NCI-H2029 treated with DMSO at 0.1 percent for 48 hours (cell line): Measurements from ENCODE around the gene KLRG1.

Experiments used
- DNase-seq: peaks from one replicate; lab custom pipeline; 2025; lab: John Stamatoyannopoulos, UW

Gene KLRG1

DNA sequence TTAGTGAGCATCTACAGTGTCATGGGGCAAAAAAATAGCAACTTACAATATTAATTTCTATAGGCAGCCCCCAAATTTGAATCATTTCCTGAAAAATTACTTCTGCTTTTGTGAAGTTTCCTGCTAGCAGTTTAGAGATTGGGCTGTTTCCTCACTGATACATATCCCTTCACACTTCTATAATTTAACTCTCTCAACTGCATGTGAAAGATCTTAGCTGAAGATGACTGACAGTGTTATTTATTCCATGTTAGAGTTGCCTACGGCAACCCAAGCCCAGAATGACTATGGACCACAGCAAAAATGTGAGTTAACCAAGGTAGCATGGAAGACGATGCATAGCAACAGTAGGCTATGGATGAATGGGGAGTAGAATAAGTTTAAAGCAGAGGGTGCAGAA, at the start of gene KLRG1:
KLRG1 (plus strand) TSS at position 134 of the 400 bp plus-strand sequence; CDS start at position 224, 90 bp downstream.
- no peak for DNase-seq

DNA sequence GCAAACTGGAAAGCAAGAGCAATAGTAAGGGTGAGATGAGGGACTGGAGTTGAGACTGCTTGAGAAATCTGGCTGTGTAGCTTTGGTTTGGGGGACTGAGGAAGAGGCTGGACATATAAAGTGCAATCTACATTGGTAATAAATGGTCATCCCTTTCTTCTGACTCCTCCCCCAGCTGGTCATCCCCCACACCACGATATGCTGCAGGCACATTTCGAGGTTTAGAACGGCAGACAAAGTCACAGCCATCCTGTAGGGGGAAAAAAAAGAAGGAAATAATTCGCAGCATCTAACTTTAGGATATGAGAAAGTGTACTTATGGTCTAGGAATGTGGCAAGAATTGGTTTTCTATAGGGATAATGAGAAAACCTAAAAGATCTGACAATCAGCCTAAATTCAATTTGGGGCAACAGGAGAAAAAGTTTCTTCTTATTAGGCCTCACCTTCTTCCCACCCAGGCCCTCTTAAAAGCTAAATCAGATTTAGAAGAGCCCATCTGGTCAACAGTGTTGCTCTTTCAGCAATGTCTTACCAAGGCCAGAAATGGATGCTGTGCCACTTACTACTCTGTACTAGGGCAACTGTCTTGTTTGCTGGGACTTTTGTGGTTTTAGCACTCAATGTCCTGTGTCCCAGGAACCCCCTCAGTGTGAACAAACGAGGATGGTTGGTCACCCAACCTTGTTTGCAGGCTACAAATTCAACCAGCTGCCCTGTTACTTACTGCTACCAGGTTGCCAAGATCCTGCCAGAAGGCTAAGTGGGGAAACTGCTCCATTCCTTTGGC, 47.5 kb upstream of the KLRG1 start:
- DNase-seq: no peak

DNA sequence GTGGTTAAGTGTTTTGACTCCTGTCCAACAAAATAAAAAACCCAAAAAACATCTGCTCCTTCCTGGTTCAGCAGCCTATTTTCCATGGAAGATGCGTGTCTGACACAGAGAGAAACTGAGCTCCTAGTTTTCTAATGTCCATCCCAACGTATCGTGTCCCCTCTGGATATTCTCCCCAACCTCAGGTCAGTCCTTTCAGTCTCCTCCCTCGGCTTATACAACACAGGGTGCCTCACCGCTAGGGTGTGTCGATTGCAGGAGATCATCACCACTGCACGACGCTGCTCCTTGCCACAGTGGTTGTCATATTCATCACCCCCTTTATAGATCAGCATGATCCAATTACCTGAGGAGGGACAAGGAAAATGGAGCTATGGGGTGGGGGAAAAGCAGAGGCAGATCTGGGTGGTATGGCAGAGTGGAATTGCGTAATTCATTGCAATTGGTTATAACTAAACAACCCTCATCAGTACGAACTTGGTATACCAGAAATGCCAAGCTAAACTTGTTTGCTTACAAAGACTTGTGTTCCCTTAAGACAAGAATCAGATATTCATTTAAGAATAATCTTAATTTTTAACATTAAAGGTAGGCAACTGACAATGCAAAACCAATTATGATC, 45.7 kb upstream of the KLRG1 start:
- DNase-seq: no peak

DNA sequence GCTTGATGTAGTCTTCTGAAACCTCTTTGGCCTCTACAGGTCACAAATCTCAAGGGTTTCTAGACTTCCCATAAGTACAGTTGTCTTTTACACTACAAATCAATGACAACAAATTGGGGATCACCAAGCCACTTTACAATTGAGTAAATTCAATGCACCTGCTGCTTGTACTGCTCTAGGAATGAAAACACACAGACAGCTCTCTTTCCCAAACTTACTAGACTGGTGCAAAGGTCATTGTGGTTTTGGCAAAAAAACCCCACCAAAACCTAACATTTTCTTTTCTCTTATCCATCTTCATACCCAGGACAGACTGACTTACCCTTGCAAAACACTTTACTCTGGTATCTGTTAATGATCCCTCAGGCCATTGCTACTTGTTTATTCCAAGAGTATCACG, 42.6 kb upstream of the KLRG1 start:
- no peak for DNase-seq

DNA sequence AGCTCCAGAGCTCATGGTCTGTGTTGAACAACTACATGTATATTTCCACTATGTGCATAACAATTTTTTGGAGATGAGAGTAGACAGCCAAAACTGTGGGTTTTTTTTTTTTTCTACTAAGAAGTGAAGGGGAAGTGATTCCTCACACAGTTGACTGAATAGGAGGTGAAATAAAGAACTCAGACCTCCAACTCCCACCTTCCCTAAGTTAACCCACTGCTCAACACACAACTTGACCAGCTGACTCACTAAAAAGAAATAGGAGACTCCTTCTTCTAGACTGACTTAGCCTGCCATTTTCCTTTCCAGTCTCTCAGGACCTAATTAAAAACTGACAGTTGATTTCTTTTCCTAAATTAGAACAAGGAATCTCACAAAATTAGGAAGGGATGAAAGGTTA, 41.6 kb upstream of the KLRG1 start:
- no peak for DNase-seq

DNA sequence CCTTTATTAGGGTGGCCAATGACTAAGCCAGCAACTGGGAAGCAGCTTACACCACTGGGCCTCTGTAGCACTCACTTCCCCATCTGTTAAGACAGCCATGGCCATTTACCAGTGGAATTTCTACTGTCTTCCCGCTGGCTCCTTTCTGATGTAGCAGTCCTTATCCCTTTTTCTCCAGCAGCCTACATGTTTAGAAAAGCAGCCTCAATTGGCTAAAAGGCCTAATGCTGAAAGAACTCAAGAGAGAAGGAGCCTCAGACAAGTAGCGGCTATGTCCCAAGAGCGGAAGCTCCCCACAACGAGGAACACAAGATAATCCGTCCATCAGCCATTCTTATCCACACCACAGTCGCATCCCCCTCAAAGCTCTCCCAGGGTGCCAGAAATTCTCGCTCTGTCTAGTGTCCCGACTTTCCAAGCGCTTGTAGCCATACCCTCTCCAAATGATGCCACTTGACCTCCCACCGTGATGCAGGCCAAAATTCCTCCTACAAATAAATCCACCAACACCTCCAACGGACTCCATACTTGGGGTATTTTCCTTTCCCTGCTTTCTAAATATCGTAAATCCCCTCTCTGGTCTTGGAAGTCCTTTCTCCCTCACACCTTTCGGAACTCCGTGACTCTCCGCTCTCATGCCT, 40.5 kb upstream of the KLRG1 start:
- DNase-seq: no peak

DNA sequence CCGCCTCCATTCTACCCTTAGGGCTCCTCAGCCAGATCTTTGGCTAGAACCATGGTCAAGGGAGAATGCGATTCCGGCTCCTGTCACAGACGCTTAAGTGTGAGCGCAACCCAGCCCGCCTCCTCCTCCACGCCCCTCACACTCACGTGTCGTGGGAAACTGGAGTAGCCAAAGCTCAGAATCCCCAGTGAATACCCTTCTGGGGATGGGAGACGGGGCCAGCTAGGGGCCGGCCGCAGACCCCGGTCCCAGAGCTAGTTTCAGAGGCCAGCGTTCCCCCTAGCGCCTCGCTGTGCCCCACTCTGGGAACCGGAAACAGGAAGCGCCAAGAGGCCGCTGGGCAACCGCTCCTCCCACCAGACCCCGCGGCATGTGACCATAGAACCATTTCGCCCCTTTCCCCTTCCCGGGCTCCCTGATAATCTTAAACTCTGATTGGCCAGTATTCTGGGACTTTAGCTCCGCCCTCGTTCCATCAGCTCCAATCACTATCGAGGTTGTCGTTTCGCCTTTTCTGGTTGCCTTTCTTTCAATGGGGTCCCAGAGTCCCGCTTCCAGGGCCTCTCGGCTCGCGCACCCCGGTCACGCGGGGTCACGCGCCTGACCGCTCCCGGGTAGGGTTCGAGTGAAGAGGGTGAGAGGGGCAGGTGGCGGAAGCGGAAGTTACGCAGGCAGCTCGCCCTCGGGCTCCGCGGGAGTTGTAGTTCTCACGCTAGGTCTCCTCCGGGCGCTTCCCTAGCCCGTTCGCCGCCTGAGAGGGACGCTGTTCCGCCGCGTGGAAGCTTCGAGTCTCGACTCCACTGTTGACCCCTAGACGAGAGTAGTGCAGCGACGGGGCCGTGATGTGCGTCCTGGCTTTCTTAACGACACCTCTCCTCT, 39.8 kb upstream of the KLRG1 start, which contains the start of gene M6PR:
M6PR (minus strand) TSS at position 304 of the 879 bp plus-strand sequence. CDS start 3,241 bp downstream, outside the sequence.
- DNase-seq: peak; percentile 94

DNA sequence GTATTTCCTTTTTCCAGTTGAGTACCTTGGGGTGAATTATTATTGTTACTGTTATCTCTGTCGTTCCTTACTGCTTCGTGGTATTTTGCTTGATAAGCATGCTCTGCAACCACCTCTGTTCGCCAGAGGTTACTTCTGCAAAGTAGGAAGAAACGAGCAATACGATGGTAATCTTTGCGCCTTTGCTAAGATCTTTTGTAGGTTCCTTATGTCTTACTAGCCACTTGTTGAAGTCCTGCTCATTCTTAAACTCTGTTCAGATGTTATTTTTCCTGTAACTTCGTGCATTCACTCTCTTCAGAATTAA, 39.2 kb upstream of the KLRG1 start:
- DNase-seq: peak; percentile 49

DNA sequence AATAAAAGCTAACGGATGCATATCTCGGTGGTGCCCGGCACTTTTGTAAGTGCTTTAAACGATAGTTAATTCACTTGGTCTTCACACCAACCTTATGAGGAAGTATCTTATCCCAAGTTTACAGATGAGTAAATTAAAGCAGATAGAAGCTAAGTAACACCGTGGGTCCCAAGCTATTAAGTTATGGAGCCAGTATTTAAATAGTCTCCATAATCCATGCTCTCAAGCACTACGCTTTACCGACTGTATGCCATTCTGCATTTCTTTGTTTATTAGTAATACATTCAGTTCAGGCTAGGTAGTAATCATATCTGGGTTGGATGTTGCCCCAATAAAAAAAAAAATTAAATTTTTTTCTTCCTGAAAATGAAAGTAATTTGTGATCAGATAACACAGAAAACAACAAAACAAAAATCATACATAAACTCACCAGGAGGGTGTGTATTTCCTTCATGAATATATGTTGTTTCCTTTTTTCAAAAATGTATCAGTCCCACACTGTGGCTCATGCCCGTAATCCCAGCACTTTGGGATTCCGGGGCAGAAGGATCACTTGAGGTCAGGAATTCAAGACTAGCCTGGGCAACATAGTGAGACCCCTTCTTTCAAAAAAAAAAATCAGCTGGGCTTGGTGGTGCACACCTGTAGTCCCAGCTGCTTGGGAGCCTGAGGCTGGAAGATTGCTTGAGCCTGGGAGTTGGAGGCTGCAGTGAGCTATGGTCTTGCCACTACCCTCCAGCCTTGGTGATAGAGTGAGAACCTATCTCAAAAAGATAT, 38.5 kb upstream of the KLRG1 start:
- DNase-seq: no peak

DNA sequence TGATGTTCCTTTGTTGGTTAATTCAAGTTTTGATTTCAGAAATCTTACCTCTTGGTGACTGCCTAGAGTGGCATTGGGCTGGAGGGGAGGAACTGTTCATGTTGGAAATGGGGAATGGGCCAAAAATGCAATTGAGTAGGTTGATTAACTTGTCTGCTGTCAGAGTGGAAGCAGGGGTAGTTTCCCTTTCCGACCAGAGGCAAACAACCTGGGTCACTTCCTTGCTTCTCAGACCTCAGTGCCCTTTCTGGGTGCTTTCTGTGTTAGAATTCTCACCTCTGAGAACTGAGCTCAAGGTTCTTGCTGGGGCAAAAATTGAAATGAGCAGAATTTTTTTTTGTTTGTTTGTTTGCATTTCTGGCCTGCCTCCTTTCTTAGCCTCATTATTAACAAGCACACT, 37.6 kb upstream of the KLRG1 start:
- DNase-seq: no peak

DNA sequence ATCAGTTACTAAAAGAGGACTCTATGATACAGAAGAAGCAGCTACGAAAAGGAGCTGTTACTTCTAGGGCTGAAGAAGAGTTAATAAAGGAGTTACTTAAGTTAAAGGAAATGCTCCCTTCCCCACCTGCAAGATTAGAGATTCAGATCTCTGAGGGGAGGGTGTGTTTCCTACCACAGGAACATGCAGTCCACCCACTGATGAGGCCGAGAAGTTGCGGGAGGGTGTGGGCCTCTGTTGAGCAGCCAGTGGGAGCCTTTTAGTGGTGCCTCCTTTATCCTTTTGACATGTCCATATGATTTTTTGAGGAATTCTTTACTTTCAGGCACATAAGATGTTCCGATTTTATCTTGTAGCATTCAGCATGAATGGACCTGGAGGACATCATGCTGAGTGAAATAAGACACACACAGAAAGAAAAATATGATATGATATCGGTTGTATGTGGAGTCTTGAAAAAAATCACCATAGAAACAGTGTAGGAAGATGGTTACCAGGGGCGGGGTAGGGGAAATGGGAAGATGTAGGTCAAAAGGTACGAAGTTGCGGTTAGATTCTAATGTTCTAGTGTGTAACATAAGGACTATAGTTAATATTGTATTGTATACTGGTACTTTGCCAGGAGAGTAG, 35.5 kb upstream of the KLRG1 start:
- no peak for DNase-seq

DNA sequence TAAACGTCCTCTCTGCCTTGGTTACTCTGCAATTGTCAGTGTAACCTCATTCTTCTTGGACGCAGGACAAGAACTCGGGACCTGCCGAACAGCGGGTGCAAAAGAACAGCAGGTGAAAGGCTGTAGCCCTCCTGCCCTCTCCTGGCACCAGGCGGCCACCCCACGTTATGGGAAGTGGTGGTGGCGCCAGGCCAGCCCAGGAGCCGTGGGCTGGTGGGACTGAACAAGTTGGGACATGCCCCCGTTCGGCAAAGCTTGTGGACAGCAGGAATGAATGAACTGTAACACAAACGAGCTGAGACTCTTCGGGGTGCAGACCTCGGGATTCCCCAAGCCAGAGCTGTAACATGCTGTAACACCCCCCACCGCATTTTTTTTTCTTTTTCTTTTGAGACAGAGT, 33.3 kb upstream of the KLRG1 start:
- DNase-seq: no peak

DNA sequence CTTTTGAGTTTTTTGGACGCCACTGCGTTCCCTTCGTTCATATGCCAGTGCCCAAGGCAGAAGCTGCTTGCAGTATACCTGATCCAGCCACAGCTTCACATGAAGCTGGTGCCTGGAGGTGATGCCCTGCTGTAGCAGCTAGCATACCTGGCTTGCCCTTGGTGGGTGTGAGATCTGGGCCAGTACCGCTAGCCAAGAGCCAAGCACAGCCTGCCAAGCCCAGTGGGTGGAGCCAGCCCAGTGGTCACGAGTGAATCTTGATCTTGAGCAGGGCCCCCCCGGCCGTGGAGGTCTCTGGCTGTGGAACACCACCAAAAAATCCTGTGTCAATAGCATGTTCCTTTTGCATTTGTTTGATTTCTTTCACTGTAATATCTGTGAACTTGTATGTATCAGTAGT, 32.6 kb upstream of the KLRG1 start:
- no peak for DNase-seq

DNA sequence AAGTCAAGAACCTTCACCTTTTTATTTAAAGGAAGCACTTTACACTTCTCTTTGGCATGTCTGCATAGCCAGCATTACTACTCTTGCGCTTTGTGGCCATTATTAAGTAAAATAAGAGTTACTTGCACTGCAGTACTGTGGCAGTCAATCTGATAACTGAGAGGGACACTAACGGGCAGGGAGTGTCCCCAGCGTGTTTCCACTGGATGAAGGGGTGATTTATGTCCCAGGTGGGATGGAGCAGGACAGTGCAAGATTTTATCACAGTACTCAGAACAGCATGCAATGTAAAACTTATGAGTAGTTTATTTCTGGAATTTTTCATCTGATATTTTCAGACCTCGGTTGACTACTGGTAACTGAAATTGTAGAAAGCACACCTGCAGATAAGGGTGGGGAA, 31.8 kb upstream of the KLRG1 start:
- no peak for DNase-seq

DNA sequence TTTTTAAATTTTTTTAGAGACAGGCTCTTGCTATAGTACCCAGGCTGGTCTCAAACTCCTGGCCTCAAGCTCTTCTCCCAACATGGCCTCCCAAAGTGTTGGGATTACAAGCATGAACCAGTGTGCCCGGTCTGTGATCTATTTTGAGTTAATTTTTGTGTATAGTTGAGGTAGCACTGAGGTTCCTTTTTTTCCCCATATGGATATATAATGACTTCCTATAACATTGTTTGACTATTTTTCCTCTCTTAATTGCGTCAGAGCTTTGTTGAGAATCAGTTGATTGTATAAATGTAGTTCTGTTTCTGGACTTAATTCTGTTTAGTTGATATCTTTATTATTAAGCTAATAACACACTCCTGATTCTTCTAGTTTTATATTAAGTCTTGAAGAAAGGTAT, 31.3 kb upstream of the KLRG1 start:
- DNase-seq: no peak

DNA sequence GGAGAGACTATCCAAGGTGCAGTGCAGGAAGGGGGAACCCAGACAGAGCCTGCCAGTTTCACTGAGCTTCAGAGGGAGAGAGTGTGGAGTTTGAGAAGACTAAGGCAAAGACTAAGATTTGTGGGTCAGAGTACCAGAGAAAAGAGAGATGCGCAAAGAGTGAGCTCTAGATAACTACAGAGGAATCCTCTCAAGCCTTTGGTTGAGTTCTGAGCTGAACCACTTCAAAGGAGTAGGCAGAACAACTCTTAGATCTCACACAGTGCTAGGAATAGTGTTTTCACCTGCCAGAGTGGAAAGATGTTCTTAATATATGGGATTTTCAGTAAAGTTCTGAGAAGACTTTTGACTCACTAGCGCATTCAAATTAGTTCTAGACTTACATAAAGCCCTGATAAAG, 29.2 kb upstream of the KLRG1 start:
- no peak for DNase-seq

DNA sequence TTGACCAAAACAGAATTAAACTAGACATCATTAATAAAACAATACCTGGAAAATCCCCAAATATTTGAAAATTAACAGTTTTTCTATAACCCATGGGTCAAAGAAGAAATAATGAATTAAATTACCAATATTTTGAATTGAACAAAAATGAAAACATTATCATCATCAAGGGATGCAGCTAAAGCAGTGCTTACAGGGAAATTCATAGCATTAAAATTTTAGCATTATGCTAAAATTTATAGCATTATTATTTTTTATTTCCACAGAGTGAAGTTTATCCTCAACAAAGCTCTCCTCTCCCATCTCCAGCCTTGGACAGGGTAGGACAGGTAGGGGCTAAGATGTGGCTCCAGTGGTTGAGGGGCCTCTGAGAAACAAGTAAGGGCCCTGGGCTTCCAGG, 20.6 kb upstream of the KLRG1 start:
- no peak for DNase-seq

DNA sequence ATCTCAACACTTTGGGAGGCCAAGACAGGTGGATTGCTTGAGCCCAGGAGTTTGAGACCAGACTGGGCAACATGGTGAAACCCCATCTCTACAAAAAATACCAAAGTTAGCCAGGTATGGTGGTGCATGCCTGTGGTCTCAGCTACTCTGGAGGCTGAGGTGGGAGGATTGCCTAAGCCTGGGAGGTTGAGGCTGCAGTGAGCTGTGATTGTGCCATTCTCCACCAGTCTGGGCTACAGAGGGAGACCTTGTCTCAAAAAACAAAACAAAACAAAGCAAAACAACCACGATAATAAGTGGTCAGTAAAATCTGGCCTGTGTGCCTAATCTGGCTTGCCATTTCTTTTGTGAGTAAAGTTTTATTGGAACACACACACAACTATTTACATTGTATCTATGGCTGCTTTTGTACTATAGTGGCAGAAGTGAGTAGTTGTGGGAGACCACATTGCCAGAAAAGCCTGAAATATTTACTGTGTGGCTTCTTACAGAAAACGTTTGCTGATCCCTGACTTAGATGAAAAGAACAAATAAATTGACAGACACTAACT, 19.4 kb upstream of the KLRG1 start:
- DNase-seq: no peak

DNA sequence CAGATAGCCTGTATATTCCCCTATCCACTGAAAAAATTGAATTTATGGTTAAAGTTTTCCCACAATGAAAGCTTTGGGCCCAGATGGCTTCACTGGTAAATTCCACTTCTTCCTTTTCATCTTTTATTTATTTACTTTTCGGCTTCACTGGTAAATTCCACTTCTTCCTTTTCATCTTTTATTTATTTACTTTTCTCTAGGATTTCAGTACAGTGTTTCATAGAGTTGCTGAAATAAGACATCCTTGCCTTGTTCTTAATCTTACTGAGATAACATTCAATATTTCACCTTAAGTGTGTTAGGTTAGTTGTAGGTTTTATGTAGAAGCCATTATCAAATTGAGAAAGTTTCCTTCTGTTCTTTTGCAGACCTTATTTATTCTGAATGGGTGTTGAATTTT, 18.9 kb upstream of the KLRG1 start:
- no peak for DNase-seq

DNA sequence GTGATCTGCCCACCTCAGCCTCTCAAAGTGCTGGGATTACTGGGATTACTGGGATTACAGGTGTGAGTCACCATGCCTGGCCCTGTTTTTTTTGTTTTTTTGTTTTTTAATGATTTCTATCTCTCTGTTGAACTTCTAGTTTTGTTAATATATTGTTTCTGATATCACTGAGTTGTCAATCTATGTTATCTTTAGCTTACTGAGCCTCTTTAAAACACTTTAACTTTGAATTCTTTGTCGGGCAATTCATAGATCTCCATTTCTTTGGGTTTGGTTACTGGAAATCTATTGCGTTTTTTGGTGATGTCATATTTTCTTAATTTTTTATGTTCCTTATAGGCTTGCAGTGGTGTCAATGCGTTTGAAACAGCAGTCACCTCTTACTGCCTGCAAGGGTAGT, 9.2 kb upstream of the KLRG1 start:
- DNase-seq: no peak

DNA sequence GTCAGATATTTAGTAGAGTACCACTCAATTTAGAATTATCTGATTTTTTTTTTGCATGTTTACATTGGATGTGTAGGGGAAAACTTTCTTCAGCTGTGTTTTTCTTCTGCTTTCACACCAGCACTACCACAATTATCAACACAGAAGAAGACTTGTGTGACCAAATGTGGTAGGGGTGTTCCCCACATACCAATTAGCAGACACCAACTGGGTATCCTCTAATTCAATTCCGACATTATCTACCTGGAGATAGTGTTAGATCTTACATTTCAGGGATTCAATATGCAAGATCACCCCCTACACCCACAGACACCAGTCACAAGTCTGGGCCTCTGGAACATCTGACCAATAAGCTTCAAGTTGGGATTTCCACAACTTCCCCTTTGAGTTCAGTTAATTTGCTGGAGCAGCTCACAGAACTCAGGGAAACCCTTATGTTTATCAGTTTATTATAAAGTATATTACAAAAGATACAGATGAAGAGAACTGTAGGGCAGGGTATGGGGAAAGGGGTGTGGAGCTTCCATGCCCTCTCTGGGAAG, 4.1 kb upstream of the KLRG1 start:
- DNase-seq: no peak
